Kidney (tissue), 14 donors: ENCODE results near the gene LAMC1. TPM values are rescaled to one million over a fixed set of nuclear protein-coding genes. Genes with fewer than 3 reads are reported as not detected.

ENCODE experiments used
- DNase-seq, 5 donors: peaks; one replicate each; pipeline ENCODE4 v3.0.0-alpha.2; 2013 to 2020
- FAIRE-seq: peaks from 2 replicates; lab custom pipeline; 2012; peaks lifted over from hg19 to GRCh38; lab: Jason Lieb, UNC
- H3K27ac ChIP-seq, 2 donors: one replicate each; pipeline ENCODE4 v1.7.0; 2013; ENCODE audit warnings: low read depth in 2 of 2, low read length in 2 of 2, inconsistent platforms in 1 of 2
- H3K27me3 ChIP-seq: one replicate; pipeline ENCODE4 v1.7.1; 2013; ENCODE audit warnings: low read length, inconsistent platforms; ENCODE audit not compliant: control insufficient read depth, insufficient read depth
- H3K36me3 ChIP-seq, 3 donors: one replicate each; pipeline versions ENCODE4 v1.7.0 to v1.7.1; 2013; ENCODE audit warnings: low read length in 3 of 3, control low read depth in 1 of 3, inconsistent platforms in 1 of 3; ENCODE audit not compliant: insufficient read depth in 3 of 3, control insufficient read depth in 2 of 3
- H3K4me1 ChIP-seq, 3 donors: one replicate each; pipeline versions ENCODE4 v1.7.0 to v1.7.1; 2013; ENCODE audit warnings: low read length in 3 of 3, inconsistent platforms in 1 of 3, low read depth in 1 of 3; ENCODE audit not compliant: control insufficient read depth in 2 of 3, insufficient read depth in 2 of 3
- H3K4me3 ChIP-seq, 3 donors: one replicate each; pipeline versions ENCODE4 v1.7.0 to v1.8.1; 2013; ENCODE audit warnings: low read length in 3 of 3, control low read depth in 1 of 3, inconsistent platforms in 1 of 3
- H3K9ac ChIP-seq, 3 donors: one replicate each; pipeline versions ENCODE4 v1.7.0 to v1.7.1; 2013; ENCODE audit warnings: low read length in 3 of 3, control low read depth in 1 of 3, inconsistent platforms in 1 of 3
- H3K9me3 ChIP-seq, 3 donors: one replicate each; pipeline versions ENCODE4 v1.7.0 to v1.7.1; 2013; ENCODE audit warnings: low read length in 3 of 3, control low read depth in 1 of 3, inconsistent platforms in 1 of 3; ENCODE audit not compliant: control insufficient read depth in 2 of 3, insufficient read depth in 1 of 3
- intact Hi-C: fragments of 100-400 bp; cut with DNase I; formaldehyde crosslinking; loops from one replicate; pipeline ENCODE4 v1.11.1; 2022
- polyA plus RNA-seq: library from polyadenylated mRNA; stranded (reverse); fragments of 350-450 nt; fragmentation: Illumina TruSeq; extraction: RNeasy Lipid Tissue Mini Kit (QIAGEN cat#74804); gene quantifications from one replicate; pipeline ENCODE4 v1.2.3, GENCODE V29; 2014; ENCODE audit warnings: low read depth, low replicate concordance; ENCODE audit not compliant: insufficient read depth
- total RNA-seq: library from RNA; stranded (reverse); fragmentation: NEBNext Ultra II Directional; extraction: Animal tissue kit (Norgen Biotek cat#: 25700); gene quantifications from one replicate; pipeline ENCODE4 v1.2.1, GENCODE V29; 2021
- TF ChIP-seq, protein P1 (sequence below): IDR thresholded peaks from 3 replicates; pipeline ENCODE4 v1.5.1; 2012; ENCODE audit warnings: mild to moderate bottlenecking, moderate library complexity, borderline replicate concordance; ENCODE audit not compliant: insufficient read depth; ENCODE audit errors: extremely low read depth
- donor health status: control.
- donor health status: control.
- donor health status: control.
- donor health status: control.
- donor health status: control.
- donor health status: DM: yes; HTN: yes; CAD: no.
- donor health status: Normal renal cell carcinoma (clear cell type).

The LAMC1 gene
- total and polyA plus RNA-seq, 2 donors from 2014 or later = 21.1 to 140 TPM

- Histone ChIP-seq H3K4me1 (peaks cover 12 to 28% (median 24%) of the 10 kb centered on the region in 3 donors), H3K36me3 (no peaks in the 10 kb centered on the region), H3K4me3 (no peak overlapping the region), H3K27me3 (no peaks in the 10 kb centered on the region), H3K9ac (no peak overlapping the region), H3K9me3 (no peaks in the 10 kb centered on the region), H3K27ac (no peak overlapping the region)
- no peak for DNase-seq
- TF ChIP-seq, protein P1, sequence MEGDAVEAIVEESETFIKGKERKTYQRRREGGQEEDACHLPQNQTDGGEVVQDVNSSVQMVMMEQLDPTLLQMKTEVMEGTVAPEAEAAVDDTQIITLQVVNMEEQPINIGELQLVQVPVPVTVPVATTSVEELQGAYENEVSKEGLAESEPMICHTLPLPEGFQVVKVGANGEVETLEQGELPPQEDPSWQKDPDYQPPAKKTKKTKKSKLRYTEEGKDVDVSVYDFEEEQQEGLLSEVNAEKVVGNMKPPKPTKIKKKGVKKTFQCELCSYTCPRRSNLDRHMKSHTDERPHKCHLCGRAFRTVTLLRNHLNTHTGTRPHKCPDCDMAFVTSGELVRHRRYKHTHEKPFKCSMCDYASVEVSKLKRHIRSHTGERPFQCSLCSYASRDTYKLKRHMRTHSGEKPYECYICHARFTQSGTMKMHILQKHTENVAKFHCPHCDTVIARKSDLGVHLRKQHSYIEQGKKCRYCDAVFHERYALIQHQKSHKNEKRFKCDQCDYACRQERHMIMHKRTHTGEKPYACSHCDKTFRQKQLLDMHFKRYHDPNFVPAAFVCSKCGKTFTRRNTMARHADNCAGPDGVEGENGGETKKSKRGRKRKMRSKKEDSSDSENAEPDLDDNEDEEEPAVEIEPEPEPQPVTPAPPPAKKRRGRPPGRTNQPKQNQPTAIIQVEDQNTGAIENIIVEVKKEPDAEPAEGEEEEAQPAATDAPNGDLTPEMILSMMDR = no peak
- FAIRE-seq = no peak
- intact Hi-C loops = no loop called here
Observed at GRCh38 chr1:183093786-183094298, 70.6 kb downstream of the LAMC1 start.

DNA sequence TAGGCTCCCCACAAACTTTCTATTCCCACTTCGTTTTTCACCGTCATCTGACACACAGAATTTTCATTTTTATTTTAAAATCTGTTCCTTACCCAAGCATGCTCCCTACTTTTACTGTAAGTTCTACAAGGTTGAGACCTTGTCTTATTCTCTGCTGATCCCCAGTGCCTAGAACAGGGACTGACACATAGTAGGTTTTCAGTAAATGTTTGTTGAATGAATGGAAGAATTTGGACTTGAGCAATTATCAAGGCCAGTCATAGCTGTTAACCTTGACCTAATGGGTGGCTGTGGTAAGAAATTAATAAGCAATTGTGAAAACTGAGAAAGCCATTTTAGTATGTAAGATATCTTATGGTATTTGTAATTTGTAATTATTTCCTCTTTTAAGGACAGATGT, 71.1 kb downstream of the LAMC1 start:
- intact Hi-C loops = no loop called here

GRCh38 chr1:183096351-183096750, 73.1 kb downstream of the LAMC1 start:
- no peak overlapping the region for H3K9ac ChIP-seq
- FAIRE-seq = no peak
- H3K4me3 ChIP-seq = no peak overlapping the region
- intact Hi-C loops = no loop called here
- no peak overlapping the region for H3K27ac ChIP-seq
- H3K27me3 ChIP-seq = no peaks in the 10 kb centered on the region
- H3K36me3 ChIP-seq = no peaks in the 10 kb centered on the region
- TF ChIP-seq, protein P1 = no peak
- no peaks in the 10 kb centered on the region for H3K9me3 ChIP-seq
- peaks cover 9 to 24% (median 18%) of the 10 kb centered on the region in 3 donors for H3K4me1 ChIP-seq
- DNase-seq = no peak

More for the DNA sequence above, 71.1 kb downstream of the LAMC1 start:
- DNase-seq = no peak
- no peaks in the 10 kb centered on the region for H3K27me3 ChIP-seq
- H3K9me3 ChIP-seq = no peaks in the 10 kb centered on the region
- H3K4me3 ChIP-seq = no peak overlapping the region
- H3K36me3 ChIP-seq = no peaks in the 10 kb centered on the region
- no peak overlapping the region for H3K27ac ChIP-seq
- TF ChIP-seq, protein P1 = no peak
- H3K9ac ChIP-seq = no peak overlapping the region
- H3K4me1 ChIP-seq = peaks cover 12 to 28% (median 21%) of the 10 kb centered on the region in 3 donors
- FAIRE-seq = no peak

GRCh38 chr1:183096894-183097293, 73.7 kb downstream of the LAMC1 start:
- Histone ChIP-seq H3K4me1 (peaks cover 9 to 24% (median 18%) of the 10 kb centered on the region in 3 donors), H3K27me3 (no peaks in the 10 kb centered on the region), H3K27ac (no peak overlapping the region), H3K9ac (no peak overlapping the region), H3K9me3 (no peaks in the 10 kb centered on the region), H3K36me3 (no peaks in the 10 kb centered on the region), H3K4me3 (peak overlapping the region in 1 of 3 donors; percentile 4)
- DNase-seq (peak in 4 of 5 donors; percentile 35 to 80 (median 64)), FAIRE-seq (no peak)
- TF ChIP-seq, protein P1 = no peak
- intact Hi-C loops = no loop called here
